GM21825 (cell line): ENCODE measurements around the gene DHPS.

Experiments used
- ATAC-seq: cut with Tn5 transposase; IDR thresholded peaks from one replicate; pipeline ENCODE4 v1.9.1; 2021; ENCODE audit warnings: mild to moderate bottlenecking, moderate library complexity; ENCODE audit not compliant: unreplicated experiment

Gene DHPS

GRCh38 chr19:12675940-12676339, 5.7 kb downstream of the DHPS start:
- no peak for ATAC-seq

- no peak for ATAC-seq
Observed at GRCh38 chr19:12675399-12675798, 6.3 kb downstream of the DHPS start.

- ATAC-seq: no peak
Observed at GRCh38 chr19:12672744-12673143, 8.9 kb downstream of the DHPS start.

- no peak for ATAC-seq
Observed at GRCh38 chr19:12670159-12670928, 11.3 kb downstream of the DHPS start.

- ATAC-seq: no peak
Observed at GRCh38 chr19:12669270-12670158, 12.2 kb downstream of the DHPS start.

GRCh38 chr19:12668932-12669269, 12.8 kb downstream of the DHPS start:
- no peak for ATAC-seq

GRCh38 chr19:12668346-12668745, 13.3 kb downstream of the DHPS start:
- no peak for ATAC-seq

GRCh38 chr19:12667731-12668302, 13.9 kb downstream of the DHPS start:
- no peak for ATAC-seq

GRCh38 chr19:12666265-12667048, 15.2 kb downstream of the DHPS start, which contains the start of the genes MAN2B1 and WDR83:
MAN2B1 (minus strand) TSS chr19:12666742; CDS start chr19:12666701, 41 bp downstream.
WDR83 (plus strand) TSS chr19:12666807; CDS start chr19:12669791, 2,984 bp downstream.
- ATAC-seq: peak; percentile 48

GRCh38 chr19:12665671-12666264, 15.9 kb downstream of the DHPS start:
- ATAC-seq: no peak

- ATAC-seq: no peak
Observed at GRCh38 chr19:12665281-12665573, 16.5 kb downstream of the DHPS start.

- no peak for ATAC-seq
Observed at GRCh38 chr19:12664406-12665280, 17.0 kb downstream of the DHPS start.

GRCh38 chr19:12660980-12661379, 20.7 kb downstream of the DHPS start:
- no peak for ATAC-seq

- ATAC-seq: no peak
Observed at GRCh38 chr19:12657966-12658365, 23.7 kb downstream of the DHPS start.

GRCh38 chr19:12656899-12657571, 24.6 kb downstream of the DHPS start:
- no peak for ATAC-seq

GRCh38 chr19:12655546-12655945, 26.1 kb downstream of the DHPS start:
- no peak for ATAC-seq

GRCh38 chr19:12652219-12652618, 29.5 kb downstream of the DHPS start:
- ATAC-seq: no peak

GRCh38 chr19:12649941-12650340, 31.7 kb downstream of the DHPS start:
- ATAC-seq: no peak

- no peak for ATAC-seq
Observed at GRCh38 chr19:12648088-12648487, 33.6 kb downstream of the DHPS start.
